HG03196 (cell line): ENCODE results near the gene DIP2C.

Experiments used
- ATAC-seq: cut with Tn5 transposase; IDR thresholded peaks from one replicate; pipeline ENCODE4 v1.9.1; 2021; ENCODE audit not compliant: unreplicated experiment

DIP2C gene

DNA sequence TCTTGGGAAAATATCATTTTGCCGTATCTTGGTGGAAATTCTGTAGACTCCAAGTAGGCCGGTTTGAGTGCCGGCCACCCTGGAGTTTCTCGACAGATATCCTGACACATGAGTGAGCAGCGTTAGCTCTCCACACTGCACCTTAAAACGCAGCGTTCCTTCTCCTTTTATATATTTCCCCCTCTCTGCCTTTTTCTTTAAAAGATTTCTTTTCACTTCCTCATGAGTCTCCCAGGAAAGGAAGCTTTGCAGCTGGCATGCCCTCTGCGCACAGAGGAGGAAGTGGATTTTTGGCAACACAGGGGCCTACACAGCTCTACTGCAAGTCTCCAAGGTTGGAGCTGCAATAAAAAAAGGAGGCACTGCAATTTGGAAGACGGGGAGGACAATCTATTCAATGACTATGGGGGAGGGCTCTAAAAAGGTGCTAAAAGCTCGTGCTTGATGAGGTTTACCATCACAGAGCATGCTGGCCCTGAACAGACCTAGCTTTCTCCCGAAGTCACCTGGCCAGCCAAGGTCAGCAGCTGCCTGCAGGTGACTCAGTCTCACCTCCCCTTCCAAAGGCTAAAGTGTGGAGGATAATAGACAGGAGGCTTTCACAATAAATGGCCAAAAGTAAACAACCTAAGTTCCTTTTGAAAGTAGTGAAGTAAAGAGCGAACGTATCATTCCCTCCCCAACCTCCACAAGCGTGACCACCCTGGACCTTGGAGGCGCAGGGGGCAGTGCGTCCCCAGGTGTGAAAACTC is 301.4 kb downstream of the DIP2C start:
- no peak for ATAC-seq

DNA sequence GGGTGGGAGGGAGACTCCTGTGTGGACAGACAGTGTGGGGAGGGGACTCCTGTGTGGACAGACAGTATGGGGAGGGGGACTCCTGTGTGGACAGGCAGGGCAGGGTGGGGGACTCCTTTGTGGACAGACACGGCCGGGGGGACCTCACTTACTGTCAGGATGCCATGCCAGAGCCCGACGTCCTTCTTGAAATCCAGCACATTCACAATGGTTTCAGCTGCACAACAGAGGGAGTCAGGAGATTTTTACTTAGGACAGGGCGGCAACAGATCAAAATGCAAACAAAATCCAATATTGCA is 301.9 kb downstream of the DIP2C start:
- no peak for ATAC-seq

DNA sequence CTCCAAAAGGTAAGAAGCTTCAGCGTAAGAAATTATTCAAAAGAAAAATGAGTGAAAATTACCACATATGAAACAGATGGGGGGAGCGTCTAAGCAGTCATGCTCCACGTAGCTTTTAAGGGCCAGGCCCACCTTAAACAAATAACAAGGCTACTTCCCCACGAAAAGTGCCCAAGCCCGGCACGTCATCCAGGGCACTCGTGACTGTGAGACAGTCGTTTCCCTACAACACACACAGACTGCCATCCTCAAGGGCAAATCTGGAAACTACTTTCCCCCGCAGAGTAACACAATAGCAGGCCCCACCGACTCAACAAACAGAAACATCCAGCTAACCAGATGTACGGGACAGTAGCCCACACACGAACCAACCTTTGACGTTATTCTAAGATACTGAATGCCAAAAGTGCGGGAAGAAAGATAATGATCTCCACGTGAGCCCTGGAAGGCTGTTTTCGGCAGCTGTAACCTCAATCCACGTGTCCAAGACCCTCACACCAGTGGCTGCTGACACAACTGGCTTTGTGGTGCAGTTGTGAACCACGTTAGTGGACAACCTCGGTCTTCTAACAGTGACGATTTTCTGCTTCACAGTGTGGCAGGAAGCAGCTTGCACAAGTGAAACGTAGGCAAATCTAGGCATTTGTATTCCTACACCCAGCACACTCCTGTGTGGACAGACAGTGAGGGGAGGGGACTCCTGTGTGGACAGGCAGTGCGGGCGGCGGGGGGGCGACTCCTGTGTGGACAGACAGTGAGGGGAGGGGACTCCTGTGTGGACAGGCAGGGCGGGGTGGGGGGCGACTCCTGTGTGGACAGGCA is 302.5 kb downstream of the DIP2C start:
- ATAC-seq, result no peak

DNA sequence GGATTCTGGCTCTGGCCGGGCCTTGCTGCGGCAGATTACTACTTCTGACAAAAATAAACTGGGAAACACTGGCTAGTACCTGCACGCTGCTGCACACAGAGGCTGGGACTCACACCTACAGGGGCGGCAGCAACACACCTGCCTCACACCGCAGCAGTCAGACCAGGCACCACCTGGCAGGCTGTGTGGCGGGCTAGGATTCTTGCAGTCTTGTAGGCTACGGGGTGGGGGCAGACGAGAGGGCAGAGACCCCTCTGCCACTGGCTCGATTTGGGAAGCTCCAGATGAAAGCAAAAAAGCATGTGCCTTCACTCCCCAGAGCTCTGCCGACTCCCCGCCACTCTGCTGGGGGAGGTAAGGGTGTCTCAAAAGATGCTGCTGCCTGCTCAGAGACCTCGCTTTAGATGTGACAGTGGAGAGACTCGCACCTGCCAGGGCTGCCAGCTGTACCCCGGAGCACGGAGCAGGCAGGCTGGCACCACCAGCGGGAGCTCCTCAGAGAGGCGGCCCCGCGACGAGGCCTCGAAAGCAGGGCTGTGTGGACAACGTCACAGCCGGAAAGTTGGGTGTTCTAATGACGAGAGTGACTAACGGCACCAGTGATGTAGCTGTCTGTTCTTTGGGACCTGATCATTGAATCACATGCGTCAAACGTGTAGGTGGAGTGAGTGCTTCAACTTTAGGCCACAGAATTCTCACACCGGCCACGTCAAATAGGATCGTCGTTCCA is 303.7 kb downstream of the DIP2C start:
- ATAC-seq, result no peak

DNA sequence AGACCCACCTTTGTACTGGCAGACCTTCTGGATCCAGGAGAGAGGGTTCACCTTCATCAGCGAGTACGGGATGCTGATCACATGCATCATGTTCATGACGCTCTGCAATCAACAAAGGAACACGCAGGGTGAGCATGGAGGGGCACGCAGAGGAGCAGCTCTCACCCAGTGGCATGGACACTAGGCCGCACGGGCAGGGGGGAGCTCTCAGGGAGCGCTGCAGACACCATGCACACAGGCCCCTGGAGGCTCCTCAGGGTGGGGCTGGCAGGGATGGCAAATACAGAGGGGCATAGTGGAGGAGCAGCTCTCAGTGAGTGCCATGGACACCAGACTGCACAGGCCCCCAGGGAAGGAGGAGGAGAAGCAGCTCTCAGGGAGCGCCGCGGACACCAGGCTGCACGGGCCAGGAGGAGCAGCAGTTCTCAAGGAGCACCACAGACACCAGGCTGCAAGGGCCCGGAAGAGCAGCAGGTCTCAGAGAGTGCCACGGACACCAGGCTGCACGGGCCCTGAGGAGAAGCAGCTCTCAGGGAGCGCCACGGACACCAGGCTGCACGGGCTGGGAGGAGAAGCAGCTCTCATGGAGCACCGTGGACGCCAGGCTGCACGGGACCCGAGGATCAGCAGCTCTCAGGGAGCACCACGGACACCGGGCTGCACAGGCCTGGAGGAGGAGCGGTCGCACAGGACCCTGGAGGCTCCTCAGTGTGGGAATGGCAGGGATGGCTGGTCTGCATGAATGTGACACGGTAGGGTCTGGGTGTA is 304.7 kb downstream of the DIP2C start:
- no peak for ATAC-seq

DNA sequence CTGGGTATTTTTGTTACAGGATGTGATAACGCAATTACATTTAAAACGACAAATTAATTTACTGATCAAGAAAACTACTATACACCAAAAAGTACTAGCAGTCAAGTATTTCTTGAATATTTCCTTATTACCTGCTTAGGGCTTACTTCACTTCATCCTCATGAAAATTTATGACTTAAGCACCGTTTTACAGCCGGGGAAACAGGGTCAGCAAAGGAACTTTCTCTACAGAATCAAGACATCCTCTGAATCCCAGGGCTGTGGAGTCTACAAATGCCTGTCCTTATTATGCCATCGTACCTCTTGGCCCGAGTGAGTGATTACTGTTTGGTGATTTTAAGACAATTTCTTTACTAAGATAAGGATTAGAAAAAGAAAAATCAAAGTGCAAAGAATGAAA is 305.9 kb downstream of the DIP2C start:
- ATAC-seq, result no peak

DNA sequence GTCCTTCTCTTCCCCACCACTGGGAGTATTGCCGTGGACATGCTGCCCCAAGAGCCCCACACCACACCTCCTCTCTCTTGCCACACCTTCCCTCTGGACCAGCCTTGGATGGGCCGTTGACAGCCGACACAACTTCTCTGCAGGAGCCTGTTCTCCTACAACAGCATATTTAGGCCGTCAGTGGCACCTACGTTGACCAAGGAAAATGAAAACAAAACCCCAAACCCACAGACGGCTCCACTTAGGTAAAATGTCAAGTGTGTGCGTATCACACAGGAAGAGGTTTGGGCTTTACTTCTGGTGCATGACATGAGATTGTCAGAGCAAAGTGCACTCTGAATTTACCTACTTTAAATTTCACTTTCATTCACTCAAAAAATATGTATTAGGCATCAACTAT is 307.7 kb downstream of the DIP2C start:
- no peak for ATAC-seq

DNA sequence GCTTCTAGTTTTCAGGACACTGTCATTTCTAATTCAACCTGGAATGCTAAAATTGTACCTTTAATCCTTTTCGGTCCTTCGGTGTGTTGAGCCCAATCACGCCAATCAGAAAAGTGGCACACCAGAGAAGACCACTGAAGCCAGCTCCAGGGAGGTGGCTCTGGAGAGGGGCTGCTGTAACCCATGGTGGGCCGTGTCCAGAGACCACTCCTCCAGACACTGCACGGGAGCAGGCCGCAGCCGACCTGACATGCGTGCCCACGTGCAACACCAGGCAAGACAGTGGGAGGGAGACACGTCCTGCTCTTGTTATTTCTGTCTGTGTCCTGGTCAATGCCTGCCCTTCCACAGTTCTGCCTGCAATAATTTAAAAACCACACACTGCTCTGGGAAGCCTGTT is 308.1 kb downstream of the DIP2C start:
- ATAC-seq, result no peak

DNA sequence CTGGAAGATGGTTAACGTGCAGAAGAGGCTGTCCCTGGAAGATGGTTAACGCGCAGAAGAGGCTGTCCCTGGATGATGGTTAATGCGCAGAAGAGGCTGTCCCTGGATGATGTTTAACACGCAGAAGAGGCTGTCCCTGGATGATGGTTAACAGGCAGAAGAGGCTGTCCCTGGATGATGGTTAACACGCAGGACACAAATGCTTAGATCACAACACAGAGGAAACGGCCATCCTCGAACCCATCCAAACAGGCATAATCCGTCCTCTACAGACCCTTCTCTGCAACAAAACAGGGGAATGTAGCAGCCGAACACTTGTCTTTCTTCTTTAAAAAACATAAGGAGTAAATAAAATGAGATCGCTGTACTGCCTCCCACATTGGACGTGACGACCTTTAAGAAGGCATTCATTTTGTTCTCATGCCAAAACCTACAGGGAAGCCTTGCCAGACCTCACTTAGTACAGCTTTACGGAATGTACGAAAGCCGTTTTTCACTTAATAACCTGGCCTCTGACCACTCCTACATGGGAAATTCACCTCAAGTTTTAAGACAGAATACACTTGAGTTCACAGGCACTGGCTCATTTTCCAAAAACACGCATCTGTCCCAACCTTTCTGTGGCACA is 309.0 kb downstream of the DIP2C start:
- ATAC-seq, result no peak

DNA sequence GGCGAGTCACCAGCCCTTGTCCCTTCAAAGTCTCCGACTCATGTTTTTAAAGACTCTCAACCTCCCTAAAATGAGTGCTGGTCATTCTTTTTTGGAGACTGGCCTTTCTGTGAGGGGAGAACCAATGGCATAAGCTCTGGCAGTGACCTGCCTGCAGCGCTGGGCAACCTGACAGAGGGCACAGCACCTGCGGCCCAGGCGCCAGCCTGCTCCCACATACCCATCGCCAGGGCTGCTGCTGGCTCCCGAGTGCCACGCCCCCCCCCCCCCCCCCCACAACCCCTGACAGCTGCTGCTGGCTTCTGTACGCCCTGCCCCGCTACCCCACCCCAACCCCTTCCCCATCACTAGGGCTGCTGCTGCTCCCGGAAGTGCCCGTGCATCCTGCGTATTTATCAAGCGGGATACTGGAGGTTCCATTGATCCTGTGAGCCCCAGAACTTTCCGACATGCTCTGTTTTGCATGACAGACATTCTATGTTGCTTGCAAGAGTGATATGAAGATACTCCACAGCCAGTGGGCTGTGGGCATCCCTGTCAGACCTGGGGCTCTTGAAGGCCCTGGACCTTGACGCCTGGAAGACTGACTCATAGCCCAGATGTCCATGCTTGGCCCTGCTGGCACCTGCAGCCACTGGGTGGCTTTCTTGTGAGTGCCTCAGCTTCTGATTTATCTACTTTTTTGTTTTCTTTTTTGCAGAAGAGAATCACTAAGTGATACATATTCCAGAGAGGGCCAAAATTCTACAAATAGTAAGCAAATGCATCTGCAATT is 310.4 kb downstream of the DIP2C start:
- no peak for ATAC-seq

DNA sequence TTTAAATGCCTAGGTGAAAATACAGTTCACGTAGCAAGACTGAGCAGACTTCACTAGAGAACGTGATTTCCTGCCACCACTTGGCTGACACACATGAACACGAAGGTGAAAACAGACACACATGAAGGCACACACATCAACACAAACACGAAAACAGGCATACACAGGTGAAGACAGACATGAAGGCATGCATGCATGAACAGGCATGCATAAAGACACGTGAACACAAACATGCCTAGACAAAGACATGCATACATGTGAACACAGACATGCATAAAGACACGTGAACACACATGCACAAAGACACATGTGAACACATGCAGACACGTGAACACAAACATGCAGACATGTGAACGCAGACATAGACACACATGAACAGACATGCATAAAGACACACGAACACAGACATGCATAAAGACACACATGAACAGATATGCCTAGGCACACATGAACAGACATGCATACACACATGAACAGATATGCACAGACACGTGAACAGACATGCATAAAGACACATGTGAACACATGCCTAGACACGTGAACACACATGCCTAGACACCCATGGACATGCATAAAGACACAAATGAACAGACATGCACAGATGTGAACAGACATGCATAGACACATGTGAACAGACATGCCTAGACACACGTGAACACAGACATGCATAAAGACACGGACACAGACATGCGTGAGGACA is 311.1 kb downstream of the DIP2C start:
- ATAC-seq, result no peak

DNA sequence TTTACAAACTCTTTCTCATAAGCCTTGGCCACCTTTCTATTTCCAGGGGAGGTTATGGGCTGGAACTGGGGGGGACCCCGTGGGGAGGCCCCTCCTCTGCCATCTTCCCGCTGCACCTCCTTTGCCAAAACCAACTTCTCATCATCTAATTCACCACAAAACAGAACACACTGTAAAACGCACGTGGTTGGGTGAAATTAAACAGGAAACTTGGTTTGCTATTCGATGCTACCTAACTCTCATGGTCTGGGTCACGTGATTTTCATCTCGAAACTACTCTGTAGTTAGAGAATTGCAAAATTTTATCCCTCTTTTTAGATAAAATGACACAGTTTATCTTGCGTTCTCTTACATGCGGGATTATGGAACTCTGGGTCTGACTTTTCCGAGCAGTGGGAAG is 312.2 kb downstream of the DIP2C start:
- no peak for ATAC-seq

DNA sequence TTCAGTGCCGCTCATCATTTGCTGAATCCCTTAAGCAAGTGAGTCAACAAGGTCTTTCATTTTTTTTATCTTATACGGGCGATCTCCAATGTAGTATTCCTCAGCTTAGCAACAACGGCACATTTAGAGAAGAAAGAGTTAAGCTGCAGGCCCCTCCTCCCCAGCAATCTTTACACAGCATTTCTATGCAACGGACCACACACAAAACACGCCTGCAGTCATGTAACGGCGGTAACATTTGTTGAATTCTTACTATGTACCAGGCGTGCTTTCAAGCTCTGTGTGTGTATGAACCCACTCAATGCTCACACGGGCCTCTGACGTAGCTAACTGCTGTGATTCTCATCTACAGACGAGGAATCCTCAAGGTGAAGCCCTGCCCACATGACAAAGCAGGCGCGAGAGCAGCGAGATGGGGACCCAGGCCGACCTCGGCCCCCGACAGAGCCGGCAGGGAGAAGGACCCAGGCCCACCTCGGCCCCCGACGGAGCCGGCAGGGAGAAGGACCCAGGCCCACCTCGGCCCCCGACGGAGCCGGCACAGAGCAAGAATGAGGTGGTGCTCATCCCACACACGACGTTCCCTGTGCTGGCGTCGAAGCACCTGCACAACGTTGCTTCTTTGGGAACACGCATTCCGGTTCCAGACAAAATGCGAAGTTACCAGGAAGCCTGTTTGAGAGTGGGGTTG is 313.5 kb downstream of the DIP2C start:
- ATAC-seq, result no peak

DNA sequence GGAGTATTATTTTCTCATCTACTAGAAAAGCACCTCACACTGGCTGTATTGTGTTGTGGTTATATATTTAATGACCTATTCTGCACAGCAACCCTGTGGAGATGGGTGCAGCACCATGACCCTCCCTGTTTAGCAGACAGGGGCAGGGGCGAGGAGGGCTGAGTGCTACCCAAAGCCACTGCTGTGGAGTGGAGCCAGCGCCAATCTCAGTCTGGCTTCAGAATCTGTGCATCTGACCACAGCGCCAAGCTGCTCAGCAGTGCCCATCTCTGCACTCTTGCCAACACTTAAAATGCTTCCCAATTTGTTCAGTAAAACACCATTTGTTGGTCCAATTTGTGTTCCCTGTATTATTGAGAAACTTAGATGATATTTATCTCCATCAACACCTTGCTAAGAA is 315.1 kb downstream of the DIP2C start:
- ATAC-seq, result no peak

DNA sequence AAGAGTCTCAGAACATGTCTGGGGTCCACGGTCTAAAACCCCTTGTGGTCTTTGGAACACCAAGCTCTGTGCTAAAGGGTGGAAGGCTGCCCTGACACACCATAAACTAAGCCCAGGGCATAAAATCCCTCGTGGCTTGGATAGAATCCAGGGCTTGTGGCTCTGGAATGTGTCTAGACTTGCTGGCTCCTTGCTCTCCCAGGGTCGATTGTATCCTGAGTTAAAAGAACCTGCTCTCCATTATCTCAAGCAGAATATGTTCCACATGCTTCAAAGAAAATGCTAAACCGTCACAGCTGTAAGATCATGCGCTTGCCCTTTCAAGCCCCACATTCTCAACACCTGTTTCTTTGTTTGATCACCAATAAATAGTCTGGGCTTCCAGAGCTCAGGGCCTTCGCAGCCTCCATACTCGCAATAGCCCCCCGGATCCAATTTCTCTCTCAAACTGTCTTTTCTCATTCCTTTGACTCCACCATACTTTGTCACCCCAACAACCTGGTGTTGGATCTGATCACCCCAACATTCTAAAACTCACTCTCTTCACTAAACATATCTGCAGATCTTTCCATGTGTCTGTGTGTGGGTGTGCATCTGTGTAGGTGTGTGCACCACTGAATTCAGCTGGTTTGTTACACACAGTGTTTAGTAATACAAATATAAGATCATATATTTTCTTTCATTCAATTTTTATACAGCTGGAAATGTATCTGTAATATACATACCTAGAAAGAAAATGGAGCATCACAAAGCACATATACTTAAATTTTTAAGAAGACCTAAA is 315.8 kb downstream of the DIP2C start:
- ATAC-seq, result no peak

DNA sequence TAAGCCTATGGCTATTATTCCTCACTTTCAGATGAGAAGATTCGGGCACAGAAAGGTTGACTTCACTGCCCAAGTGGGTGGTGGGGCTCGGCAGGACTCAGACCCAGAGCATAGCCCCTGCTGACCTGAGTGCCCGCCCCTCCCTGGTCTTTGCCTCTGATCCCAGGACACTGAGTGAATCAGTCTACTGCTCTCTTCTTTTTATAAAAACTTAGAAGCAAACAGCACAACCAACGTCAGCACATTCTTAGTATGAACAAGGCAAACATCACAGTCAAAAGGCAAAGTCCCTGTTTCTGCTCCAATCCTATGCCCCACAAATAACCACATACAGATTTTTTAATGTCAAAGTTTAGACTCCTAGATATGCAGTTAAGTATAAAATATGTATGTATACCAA is 316.5 kb downstream of the DIP2C start:
- no peak for ATAC-seq

DNA sequence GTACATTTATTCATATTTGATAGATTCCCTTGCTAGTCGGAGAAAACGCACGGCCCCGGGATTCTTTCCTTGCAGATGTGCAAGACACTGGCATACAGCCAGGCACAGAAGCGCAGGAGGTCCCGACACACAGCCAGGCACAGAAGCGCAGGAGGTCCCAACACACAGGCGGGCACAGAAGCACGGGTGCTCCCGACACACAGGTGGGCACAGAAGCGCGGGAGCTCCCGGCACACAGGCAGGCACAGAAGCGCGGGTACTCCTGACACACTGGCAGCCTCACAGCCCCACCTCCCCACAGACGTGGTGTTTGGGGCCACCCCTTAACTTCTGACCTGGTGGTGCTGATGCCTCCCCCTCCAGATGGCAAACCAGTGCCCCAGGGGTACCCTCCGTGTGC is 316.9 kb downstream of the DIP2C start:
- ATAC-seq, result no peak

DNA sequence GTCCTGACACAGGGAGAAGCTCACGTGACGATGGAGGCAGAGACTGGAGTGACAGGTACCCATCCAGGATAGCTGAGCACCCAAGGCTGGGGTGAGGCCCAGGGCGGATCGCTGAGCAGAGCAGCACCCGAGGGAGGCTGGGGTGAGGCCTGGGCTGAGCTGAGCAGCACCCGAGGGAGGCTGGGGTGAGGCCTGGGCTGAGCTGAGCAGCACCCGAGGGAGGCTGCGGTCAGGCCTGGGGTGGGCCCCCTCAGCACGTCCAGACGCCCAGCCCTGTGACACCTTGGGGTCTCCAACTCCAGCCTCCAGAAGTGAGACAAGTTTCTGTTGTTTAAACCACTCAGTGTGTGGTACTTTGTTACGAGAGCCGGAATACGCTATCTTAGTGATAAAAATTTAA is 318.0 kb downstream of the DIP2C start:
- no peak for ATAC-seq
